Measurements from ENCODE around the gene ARHGAP26.

The ARHGAP26 gene

DNA sequence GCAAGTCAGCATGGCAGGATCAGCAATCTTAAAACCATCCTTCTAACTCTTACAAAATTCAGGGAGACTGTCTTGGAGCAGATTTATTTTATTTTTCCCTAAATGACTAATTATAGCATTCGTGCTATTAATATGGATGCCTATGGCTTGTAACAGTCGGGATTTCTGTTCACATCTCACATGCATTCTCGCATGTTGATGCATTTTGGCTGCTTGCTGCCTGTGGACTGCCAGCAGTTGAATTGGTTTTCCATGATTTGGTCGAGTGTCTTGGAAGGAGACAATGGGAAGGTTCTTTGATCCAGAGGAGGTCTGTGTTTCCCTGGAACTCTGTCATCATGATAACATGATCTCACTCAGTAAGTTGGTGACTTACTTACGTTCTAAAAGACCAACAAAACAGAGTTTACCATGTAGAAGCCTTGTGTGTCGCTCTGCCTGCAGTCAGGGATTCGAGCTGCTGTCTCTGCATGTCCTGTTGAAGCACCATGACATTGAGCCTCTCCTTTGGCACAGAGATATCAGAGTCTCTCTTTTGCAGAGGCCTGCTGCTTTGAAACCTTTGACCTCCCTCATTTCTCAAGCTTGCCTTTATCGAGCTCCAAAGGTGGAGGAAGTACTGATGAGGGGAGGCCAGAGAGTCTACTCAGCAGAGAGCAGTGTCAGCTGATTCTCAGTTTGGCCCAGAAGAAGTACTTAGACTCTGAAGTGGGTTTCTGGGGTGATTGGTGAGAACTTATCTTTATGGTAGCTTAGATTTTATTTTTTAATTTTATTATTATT, 82.4 kb downstream of the ARHGAP26 start:
- TF ChIP-seq, protein P1, sequence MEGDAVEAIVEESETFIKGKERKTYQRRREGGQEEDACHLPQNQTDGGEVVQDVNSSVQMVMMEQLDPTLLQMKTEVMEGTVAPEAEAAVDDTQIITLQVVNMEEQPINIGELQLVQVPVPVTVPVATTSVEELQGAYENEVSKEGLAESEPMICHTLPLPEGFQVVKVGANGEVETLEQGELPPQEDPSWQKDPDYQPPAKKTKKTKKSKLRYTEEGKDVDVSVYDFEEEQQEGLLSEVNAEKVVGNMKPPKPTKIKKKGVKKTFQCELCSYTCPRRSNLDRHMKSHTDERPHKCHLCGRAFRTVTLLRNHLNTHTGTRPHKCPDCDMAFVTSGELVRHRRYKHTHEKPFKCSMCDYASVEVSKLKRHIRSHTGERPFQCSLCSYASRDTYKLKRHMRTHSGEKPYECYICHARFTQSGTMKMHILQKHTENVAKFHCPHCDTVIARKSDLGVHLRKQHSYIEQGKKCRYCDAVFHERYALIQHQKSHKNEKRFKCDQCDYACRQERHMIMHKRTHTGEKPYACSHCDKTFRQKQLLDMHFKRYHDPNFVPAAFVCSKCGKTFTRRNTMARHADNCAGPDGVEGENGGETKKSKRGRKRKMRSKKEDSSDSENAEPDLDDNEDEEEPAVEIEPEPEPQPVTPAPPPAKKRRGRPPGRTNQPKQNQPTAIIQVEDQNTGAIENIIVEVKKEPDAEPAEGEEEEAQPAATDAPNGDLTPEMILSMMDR (IDR thresholded peaks at IDR 0.05): no peak

DNA sequence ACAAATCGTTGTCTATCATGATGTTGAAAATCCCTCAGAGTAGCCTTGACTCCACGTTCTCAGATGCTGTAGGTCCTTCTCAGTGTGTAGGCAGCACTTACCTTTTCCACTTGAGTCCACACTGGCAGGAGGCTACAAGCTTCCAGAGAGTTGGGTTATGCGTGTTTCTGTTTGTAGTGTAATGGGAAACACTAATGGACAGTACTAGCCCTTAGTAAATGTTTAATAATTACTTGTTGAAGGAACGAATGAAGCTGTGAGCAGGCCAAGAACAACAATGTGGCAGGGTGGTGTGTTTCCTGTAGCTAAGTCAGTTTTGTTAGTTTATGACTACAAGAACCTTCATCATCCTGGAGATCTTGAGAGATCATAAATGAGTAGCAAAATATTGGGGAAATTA, 83.5 kb downstream of the ARHGAP26 start:
- TF ChIP-seq, protein P1 (IDR thresholded peaks at IDR 0.05): no peak

DNA sequence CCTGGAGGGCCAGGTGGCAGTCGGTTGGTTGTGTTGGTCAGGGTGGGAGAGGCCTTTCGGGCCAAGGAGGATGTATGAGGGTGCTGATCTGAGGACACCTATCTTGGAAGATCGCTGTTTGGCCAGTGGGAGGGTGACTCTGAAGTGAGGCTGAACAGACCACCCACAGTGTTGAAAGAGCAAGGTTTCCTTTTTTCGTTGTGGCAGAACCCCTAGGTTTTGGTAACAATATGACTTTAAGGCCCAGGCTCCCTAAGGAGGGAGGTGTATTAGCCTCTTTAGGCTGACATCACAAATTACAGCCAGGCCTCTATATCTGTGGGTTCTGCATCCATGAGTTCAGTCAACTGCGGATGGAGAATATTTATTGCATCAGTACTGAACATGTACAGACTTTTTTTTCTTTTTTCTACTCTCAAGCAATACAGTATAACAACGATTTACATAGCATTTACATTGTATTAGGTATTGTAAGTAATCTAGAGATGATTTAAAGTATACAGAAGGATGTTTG, 86.1 kb downstream of the ARHGAP26 start:
- TF ChIP-seq, protein P1 (IDR thresholded peaks at IDR 0.05): no peak

DNA sequence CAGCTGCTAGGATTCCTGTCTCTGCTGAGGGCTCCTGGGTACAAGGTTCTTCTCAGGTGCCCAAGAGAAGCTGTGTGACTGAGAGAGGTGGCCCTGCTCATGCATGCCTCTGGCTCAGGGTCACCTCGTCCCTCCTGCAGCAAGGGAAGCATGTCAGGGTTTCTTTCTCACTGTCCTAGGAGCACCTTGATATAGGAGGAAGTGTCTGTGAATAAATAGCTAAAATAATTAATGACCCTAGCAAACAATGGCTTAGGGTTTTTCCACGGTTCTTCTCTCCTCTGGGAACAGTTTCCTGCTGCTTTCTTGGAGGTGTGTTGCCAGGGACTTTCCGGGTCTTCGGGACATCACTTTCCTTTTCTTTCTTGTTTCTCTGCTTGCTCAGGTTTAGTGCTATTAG, 87.2 kb downstream of the ARHGAP26 start:
- TF ChIP-seq, protein P1 (IDR thresholded peaks at IDR 0.05): no peak

DNA sequence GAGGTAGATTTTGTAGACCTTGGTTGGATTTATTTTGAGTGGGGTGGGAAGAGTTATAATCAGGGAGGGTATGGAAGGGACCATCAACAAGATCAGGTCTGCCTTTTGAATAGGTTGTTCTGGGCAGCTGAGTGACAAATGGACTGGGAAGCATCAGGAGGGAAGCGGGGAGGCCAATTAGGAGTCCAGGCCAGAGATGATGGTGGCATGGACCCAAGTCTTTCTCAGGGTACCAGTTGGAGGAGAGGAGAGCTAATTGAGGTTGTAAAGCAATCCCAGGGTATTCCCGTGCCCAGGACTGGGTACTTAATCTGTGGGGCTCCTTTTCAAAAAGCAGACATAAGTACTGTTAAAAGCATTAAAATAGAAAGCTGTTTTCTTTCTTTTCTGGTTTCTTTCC, 88.9 kb downstream of the ARHGAP26 start:
- TF ChIP-seq, protein P1 (IDR thresholded peaks at IDR 0.05): no peak

DNA sequence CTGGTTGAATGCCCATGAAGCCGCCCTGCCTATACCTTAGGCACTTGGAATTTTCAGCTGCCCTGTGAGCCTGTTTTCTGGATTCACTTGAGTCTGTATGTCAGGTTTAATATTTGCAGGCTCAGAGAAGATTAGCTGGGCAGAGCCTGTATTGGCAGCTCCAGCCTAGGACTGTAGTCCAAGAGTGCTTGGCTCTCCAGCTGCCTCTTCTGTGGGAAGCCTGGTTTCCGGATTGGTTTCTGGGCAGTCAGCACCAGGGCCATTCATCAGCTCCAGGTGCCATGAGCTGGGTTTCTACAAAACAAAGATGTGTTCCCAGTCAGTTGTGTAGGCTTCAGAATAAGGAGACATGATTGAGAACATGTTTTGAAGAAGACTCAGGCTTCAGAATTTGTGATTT, 90.1 kb downstream of the ARHGAP26 start:
- TF ChIP-seq, protein P1 (IDR thresholded peaks at IDR 0.05): no peak

DNA sequence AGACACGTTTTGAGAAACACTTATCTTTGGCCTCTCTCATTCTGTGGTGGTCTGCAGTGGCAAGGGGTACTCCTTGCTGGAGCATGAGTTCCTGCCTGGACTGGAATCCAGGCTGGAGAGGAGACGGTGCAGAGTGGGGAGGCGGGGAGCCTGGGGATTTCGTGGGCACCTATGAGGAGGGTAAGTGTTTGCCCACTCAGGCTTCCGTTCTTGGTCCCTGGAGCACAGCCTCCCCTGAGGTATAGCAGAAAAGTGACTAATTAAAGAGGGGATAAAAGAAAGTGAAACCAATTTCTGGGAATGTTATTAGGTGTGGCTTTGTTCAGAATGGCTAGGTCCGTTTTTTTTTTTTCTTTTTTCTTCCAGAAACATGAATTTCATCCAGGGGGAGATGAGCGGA, 90.8 kb downstream of the ARHGAP26 start:
- TF ChIP-seq, protein P1 (IDR thresholded peaks at IDR 0.05): no peak
